Karpas-422 (cell line): ENCODE measurements around the gene BCKDHB. TPM values are rescaled to one million over a fixed set of nuclear protein-coding genes. Genes with fewer than 3 reads are reported as not detected.
"Not testable (repeated sequence)": the region's sequence is repeated elsewhere in the genome, so short reads cannot be mapped to it uniquely, and the experiment has no call there.

ENCODE experiments used
- DNase-seq: peaks from one replicate; pipeline ENCODE4 v3.0.0-alpha.2; 2015
- H2AFZ ChIP-seq: fragments of 200-600 bp; sonication (generic); 2 replicates; pipeline ENCODE4 v1.6.1; 2014; ENCODE audit warnings: antibody characterized with exemption, low read length, mixed read lengths
- H3K27ac ChIP-seq: fragments of 200-600 bp; sonication (generic); 2 replicates; pipeline ENCODE4 v1.5.1; 2014; ENCODE audit warnings: mild to moderate bottlenecking, low read length, moderate library complexity
- H3K27me3 ChIP-seq: fragments of 200-600 bp; sonication (generic); 2 replicates; pipeline ENCODE4 v1.6.1; 2014; ENCODE audit warnings: low read length, mixed read lengths
- H3K36me3 ChIP-seq: fragments of 200-600 bp; sonication (generic); 2 replicates; pipeline ENCODE4 v1.6.1; 2014; ENCODE audit warnings: low read length, mixed read lengths; ENCODE audit not compliant: insufficient read depth
- H3K4me1 ChIP-seq: fragments of 200-600 bp; sonication (generic); 2 replicates; pipeline ENCODE4 v1.6.1; 2014; ENCODE audit warnings: mild to moderate bottlenecking, low read length, mixed read lengths
- H3K4me2 ChIP-seq: fragments of 200-600 bp; sonication (generic); 2 replicates; pipeline ENCODE4 v1.6.1; 2014; ENCODE audit warnings: low read length, low read depth, mild to moderate bottlenecking; ENCODE audit not compliant: poor library complexity, severe bottlenecking
- H3K4me3 ChIP-seq: fragments of 200-600 bp; sonication (generic); 2 replicates; pipeline ENCODE4 v1.5.1; 2014; ENCODE audit warnings: mild to moderate bottlenecking, antibody characterized with exemption, low read length, mixed read lengths
- H3K79me2 ChIP-seq: fragments of 200-600 bp; sonication (generic); 2 replicates; pipeline ENCODE4 v1.6.1; 2014; ENCODE audit warnings: mild to moderate bottlenecking, low read length, mixed read lengths
- H3K9ac ChIP-seq: fragments of 200-600 bp; sonication (generic); 2 replicates; pipeline ENCODE4 v1.6.0; 2014; ENCODE audit warnings: low read length
- H3K9me2 ChIP-seq: fragments of 200-600 bp; sonication (generic), shearing (Covaris generic); replicated peaks from 2 replicates; pipeline ENCODE4 v1.6.0; 2014; ENCODE audit warnings: mild to moderate bottlenecking, low read length, moderate library complexity; ENCODE audit not compliant: insufficient read depth
- H3K9me3 ChIP-seq: fragments of 300-700, 200-600 bp; sonication (generic); 2 replicates; pipeline ENCODE4 v1.6.1; 2014; ENCODE audit warnings: low read length, mixed read lengths
- H4K20me1 ChIP-seq: fragments of 200-600 bp; sonication (generic); 2 replicates; pipeline ENCODE4 v1.6.1; 2014; ENCODE audit warnings: mild to moderate bottlenecking, antibody characterized with exemption, low read length, low read depth; ENCODE audit not compliant: insufficient read depth
- total RNA-seq: library from RNA; depleted of rRNA; stranded (reverse); fragments of >200 nt; shearing (Covaris generic); gene quantifications from 2 replicates; pipeline ENCODE4 v1.2.3, GENCODE V29; 2014; ENCODE audit warnings: low replicate concordance

Gene BCKDHB
- total RNA-seq, 1 experiment from 2014 or later = 58.3 TPM

- H3K4me1 ChIP-seq = no peaks in the 10 kb centered on the region
- H3K4me2 ChIP-seq = no peak overlapping the region
- H3K9me3 ChIP-seq = no peaks in the 10 kb centered on the region
- no peaks in the 10 kb centered on the region for H3K36me3 ChIP-seq
- no peaks in the 10 kb centered on the region for H3K9me2 ChIP-seq
- H4K20me1 ChIP-seq = no peaks in the 10 kb centered on the region
- H3K27me3 ChIP-seq = no peaks in the 10 kb centered on the region
- peaks cover 12% of the 10 kb centered on the region; the same call in 1 of the 2 replicates for H3K79me2 ChIP-seq
- no peak overlapping the region for H3K27ac ChIP-seq
- H3K4me3 ChIP-seq = no peak overlapping the region
- no peak overlapping the region for H3K9ac ChIP-seq
- no peak for DNase-seq
- H2AFZ ChIP-seq = no peak overlapping the region
Observed at GRCh38 chr6:80226699-80227098, 120.2 kb downstream of the BCKDHB start.

- H3K9me2 ChIP-seq = no peaks in the 10 kb centered on the region
- H3K79me2 ChIP-seq = peaks cover 6% of the 10 kb centered on the region; the same call in 1 of the 2 replicates
- H3K27ac ChIP-seq = no peak overlapping the region
- H3K4me3 ChIP-seq = no peak overlapping the region
- H3K36me3 ChIP-seq = no peaks in the 10 kb centered on the region
- H3K4me2 ChIP-seq = no peak overlapping the region
- H3K9ac ChIP-seq = no peak overlapping the region
- H3K9me3 ChIP-seq = no peaks in the 10 kb centered on the region
- H3K4me1 ChIP-seq = no peaks in the 10 kb centered on the region
- H3K27me3 ChIP-seq = no peaks in the 10 kb centered on the region
- H2AFZ ChIP-seq = no peak overlapping the region
- no peaks in the 10 kb centered on the region for H4K20me1 ChIP-seq
- DNase-seq = no peak
Observed at GRCh38 chr6:80227545-80228105, 121.2 kb downstream of the BCKDHB start.

GRCh38 chr6:80233262-80233661, 126.8 kb downstream of the BCKDHB start:
- H3K36me3 ChIP-seq = no peaks in the 10 kb centered on the region
- H3K27me3 ChIP-seq = no peaks in the 10 kb centered on the region
- no peaks in the 10 kb centered on the region for H3K9me3 ChIP-seq
- H3K79me2 ChIP-seq = peaks cover 9% of the 10 kb centered on the region; the same call in 1 of the 2 replicates
- H3K4me3 ChIP-seq = no peak overlapping the region
- no peaks in the 10 kb centered on the region; the same call in 1 of the 2 replicates for H3K9me2 ChIP-seq
- H3K4me2 ChIP-seq = no peak overlapping the region
- no peak overlapping the region for H3K9ac ChIP-seq
- H2AFZ ChIP-seq = no peak overlapping the region
- no peaks in the 10 kb centered on the region for H3K4me1 ChIP-seq
- no peaks in the 10 kb centered on the region for H4K20me1 ChIP-seq
- DNase-seq = no peak
- no peak overlapping the region for H3K27ac ChIP-seq

- no peaks in the 10 kb centered on the region for H3K9me3 ChIP-seq
- no peaks in the 10 kb centered on the region for H3K36me3 ChIP-seq
- no peaks in the 10 kb centered on the region for H3K4me1 ChIP-seq
- H3K27ac ChIP-seq = no peak overlapping the region
- H3K4me2 ChIP-seq = no peak overlapping the region
- no peaks in the 10 kb centered on the region for H4K20me1 ChIP-seq
- no peak for DNase-seq
- no peaks in the 10 kb centered on the region; the same call in 1 of the 2 replicates for H3K9me2 ChIP-seq
- H3K27me3 ChIP-seq = no peaks in the 10 kb centered on the region
- no peak overlapping the region for H3K4me3 ChIP-seq
- H3K79me2 ChIP-seq = 0 out of 2 replicates have a peak, but pooled peaks cover 3% of the 10 kb centered on the region
- no peak overlapping the region for H3K9ac ChIP-seq
- no peak overlapping the region for H2AFZ ChIP-seq
Observed at GRCh38 chr6:80233958-80234357, 127.5 kb downstream of the BCKDHB start.

DNA sequence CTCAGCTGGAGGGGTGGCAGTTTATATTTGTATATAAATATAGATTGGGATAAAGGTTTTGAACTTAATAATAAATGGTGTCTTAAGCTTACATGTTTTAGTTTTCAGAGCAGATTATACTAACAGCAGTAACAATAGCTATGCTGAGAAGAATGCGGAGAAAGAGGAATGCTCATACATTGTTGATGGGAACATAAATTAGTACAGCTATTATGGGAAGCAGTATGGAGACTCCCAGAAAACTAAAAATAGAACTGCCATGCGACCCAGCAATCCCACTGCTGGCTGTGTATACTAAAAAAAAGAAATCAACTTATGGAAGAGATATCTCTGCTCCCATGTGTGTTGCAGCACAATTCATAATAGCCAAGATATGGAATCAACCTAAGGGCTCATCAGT, 127.9 kb downstream of the BCKDHB start:
- H3K9ac ChIP-seq = no peak overlapping the region
- no peaks in the 10 kb centered on the region for H3K4me1 ChIP-seq
- no peaks in the 10 kb centered on the region for H3K9me3 ChIP-seq
- no peaks in the 10 kb centered on the region; the same call in 1 of the 2 replicates for H3K9me2 ChIP-seq
- H3K27ac ChIP-seq = no peak overlapping the region
- no peaks in the 10 kb centered on the region for H3K36me3 ChIP-seq
- no peaks in the 10 kb centered on the region for H4K20me1 ChIP-seq
- H3K4me3 ChIP-seq = no peak overlapping the region
- H2AFZ ChIP-seq = no peak overlapping the region
- H3K79me2 ChIP-seq = 0 out of 2 replicates have a peak, but pooled peaks cover 3% of the 10 kb centered on the region
- DNase-seq = no peak
- no peaks in the 10 kb centered on the region for H3K27me3 ChIP-seq
- no peak overlapping the region for H3K4me2 ChIP-seq

DNA sequence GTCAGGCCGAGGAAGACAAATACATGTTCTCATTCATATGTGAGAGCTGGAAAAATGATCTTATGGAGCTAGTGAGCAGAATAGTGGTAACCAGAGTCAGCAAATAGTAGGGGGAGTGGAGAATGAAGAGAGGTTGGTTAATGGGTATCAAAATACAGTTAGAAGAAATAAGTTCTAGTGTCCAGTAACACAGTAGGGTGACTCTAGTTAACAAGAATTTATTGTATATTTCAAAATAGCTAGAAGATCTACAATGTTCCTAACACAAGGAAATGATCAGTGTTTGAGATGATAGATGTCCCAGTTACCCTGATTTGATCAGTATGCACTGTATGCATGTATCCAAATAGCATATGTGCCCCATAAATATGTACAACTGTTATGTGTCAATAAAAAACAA, 128.4 kb downstream of the BCKDHB start:
- Histone ChIP-seq H3K9ac (no peak overlapping the region), H3K9me2 (no peaks in the 10 kb centered on the region; the same call in 1 of the 2 replicates), H3K4me3 (no peak overlapping the region), H3K27ac (no peak overlapping the region), H3K9me3 (no peaks in the 10 kb centered on the region), H3K4me1 (no peaks in the 10 kb centered on the region), H3K4me2 (no peak overlapping the region), H3K79me2 (0 out of 2 replicates have a peak, but pooled peaks cover 3% of the 10 kb centered on the region), H3K36me3 (no peaks in the 10 kb centered on the region), H2AFZ (no peak overlapping the region), H4K20me1 (no peaks in the 10 kb centered on the region), H3K27me3 (no peaks in the 10 kb centered on the region)
- no peak for DNase-seq

GRCh38 chr6:80235647-80236046, 129.2 kb downstream of the BCKDHB start:
- Histone ChIP-seq H4K20me1 (no peaks in the 10 kb centered on the region), H3K9me3 (no peaks in the 10 kb centered on the region), H3K4me3 (no peak overlapping the region)

DNA sequence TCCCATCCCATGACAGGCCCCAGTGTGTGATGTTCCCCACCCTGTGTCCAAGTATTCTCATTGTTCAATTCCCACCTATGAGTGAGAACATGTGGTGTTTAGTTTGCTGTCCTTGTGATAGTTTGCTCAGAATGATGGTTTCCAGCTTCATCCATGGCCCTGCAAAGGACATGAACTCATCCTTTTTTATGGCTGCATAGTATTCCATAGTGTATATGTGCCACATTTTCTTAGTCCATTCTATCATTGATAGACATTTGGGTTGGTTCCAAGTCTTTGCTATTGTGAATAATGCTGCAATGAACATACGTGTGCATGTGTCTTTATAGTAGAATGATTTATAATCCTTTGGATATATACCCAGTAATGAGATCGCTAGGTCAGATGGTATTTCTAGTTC, 132.3 kb downstream of the BCKDHB start:
- H3K9ac ChIP-seq, H3K4me3 ChIP-seq, H2AFZ ChIP-seq, H3K4me2 ChIP-seq, H3K9me3 ChIP-seq, H3K27me3 ChIP-seq, H3K79me2 ChIP-seq, H4K20me1 ChIP-seq, H3K9me2 ChIP-seq, H3K36me3 ChIP-seq, H3K27ac ChIP-seq, H3K4me1 ChIP-seq, DNase-seq: not testable (repeated sequence)

More at GRCh38 chr6:80235647-80236046, 129.2 kb downstream of the BCKDHB start:
- Histone ChIP-seq H3K27ac (no peak overlapping the region), H2AFZ (no peak overlapping the region), H3K36me3 (no peaks in the 10 kb centered on the region), H3K4me1 (no peaks in the 10 kb centered on the region), H3K9me2 (no peaks in the 10 kb centered on the region; the same call in 1 of the 2 replicates), H3K27me3 (no peaks in the 10 kb centered on the region), H3K4me2 (no peak overlapping the region), H3K79me2 (0 out of 2 replicates have a peak, but pooled peaks cover 3% of the 10 kb centered on the region), H3K9ac (no peak overlapping the region)
- DNase-seq = no peak
